ENCODE results near the gene PDZK1IP1.
"Not testable (repeated sequence)": the region's sequence is repeated elsewhere in the genome, so short reads cannot be mapped to it uniquely, and the experiment has no call there.

PDZK1IP1 gene

DNA sequence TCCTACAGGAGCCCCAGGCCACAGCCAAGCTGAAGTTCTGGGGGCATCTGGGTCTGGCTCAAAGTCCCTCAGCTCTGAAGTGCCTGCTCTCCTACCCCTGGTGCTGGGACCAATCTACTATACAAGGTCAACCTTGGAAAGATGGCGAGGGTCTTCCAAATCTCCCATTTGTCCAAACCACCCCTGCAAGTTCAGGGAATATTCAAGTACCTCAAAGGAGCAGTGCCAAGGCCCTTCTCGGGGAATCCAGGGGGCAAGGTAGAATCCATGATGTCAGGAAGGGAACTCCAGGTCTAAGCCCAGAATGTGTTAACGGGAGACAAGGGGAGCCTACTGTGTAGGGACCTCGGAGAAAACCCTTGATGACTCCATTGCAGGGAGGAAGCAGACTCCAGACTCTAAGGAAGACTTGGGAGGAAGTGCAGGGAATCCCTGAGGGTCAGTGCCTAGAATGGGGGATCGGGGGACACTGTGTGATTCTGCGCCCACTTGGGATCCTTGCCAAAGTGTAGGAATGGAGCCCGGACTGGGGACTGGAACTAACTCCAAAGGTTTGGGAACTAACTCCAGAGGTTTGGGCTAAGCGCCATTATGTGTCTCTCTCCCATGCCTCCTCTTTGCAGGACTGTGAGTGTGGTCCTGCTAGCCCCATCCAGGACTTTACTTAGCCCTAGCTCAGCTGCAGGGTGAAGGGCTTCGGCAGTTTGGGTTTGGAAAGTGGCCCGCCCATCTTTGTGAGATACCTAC, 33.5 kb upstream of the PDZK1IP1 start:
- DNase-seq: no peak

DNA sequence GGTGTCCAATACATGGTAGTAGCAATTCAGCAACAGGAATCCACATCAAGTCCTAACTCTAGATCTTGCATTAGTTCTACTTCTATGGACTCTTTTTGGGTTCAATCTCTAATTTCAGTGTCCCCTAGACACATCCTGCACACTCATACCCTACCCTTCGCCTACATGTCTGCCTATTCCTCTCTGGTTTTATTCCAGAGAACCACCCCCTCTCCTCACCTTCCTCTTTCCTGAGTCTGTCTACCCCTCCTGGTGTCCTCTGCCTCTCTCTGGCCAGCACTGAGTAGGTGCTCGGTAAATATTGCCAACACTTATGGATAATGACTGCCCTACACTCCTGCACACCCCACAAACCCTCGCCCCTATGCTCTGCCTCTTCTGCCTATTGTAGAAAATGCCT, 32.6 kb upstream of the PDZK1IP1 start:
- DNase-seq: no peak

DNA sequence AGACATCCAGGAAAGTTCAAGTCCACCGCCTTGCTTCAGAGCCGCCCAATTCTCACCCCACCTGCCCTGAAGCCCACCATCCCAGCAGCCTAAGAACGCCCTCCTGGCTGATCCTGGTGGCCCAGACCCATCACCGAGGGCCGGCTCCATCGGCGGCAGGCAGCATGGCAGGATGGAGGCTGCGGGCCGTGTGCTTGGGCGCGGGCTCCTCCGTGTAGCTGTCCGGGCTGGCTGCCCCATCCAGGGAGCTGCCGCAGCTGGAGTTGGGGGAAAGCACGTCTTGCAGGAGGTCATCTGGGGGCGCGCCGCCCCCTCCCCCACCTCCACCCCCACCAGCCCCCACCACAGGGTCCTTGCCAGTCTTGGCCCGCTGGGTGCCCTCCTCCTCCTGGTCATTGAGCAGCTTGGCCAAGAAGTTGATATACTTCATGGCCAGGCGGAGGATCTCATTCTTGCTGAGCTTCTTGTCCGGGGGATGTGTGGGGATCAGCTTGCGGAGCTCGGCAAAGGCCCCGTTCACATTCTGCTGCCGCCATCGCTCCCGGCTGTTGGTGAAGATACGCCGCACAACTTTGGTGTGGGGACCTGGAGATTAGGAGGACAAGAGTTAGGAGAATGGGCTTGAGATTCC, 29.9 kb upstream of the PDZK1IP1 start:
- no peak for DNase-seq

DNA sequence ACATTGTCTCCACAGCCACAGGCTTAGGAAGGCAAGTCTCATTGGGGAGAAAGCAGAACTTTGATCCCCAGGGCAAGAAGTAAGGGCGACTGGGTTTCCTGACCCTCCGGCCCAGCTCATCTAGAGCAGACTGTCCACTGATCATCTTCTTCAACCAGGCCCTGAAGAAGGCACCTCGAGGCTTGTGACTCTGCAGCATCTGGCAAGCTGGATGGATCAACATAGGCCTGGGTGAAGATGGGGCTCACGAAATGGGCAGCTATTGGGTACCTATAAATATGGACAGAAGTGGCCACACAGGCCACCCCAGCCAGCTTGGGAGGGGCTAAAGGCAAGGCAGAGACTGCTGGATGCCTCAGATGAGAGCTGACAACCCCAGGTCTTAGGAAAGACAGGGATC, 29.2 kb upstream of the PDZK1IP1 start:
- DNase-seq: no peak

DNA sequence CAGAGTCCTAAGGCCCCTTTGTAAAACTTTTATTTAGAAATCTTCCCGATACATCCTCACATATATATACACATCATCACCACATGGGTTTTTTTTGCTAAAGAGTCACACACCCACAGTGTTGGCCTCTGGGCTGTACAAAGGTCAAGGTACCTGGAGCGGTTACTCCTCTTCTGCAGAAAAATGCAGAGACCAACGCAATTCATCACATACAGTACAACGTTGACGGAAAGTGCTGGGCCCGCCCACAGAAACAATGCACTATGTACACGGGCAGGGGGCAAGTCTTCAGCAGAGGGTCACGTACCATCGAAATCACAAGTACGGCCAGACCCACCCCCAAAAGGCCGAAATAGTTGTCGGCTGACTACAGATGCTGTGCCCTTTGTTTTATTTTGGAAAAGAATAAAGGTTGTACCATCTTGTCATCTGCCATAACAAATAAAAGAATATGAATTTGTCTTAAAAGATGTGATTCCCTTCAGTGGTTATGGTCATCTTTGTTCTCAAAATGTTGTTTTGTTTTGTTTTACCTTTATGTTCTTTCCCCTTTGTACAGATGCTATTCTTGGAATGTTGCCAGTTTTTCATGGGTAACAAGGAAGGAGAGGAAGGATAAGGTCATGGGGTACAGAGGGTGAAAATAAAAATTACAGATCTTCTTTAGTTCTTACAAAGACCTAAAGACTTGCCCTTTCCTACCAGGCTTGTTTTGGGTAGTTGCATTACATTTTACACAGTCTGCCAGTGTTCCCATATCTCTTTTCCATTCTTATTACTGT, 26.6 kb upstream of the PDZK1IP1 start:
- no peak for DNase-seq

DNA sequence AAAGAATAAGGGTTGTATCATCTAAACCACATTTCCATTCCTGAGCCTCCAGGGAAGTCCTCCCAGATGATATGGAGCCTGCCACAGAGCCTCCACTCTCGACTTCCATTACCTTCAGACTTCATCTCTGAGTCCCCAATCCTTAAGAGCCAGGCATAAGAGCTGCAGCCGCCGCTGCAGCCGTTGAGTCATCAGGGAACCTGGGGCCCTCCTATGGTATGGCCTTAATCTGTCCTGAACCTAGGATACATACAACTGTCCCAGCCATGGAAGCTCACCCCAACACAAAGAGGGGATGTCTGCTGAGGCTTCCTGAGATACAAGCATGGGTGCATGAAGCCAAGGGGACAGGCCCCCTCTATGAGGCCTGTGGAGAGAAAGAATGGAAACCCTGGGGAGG, 25.9 kb upstream of the PDZK1IP1 start:
- no peak for DNase-seq

DNA sequence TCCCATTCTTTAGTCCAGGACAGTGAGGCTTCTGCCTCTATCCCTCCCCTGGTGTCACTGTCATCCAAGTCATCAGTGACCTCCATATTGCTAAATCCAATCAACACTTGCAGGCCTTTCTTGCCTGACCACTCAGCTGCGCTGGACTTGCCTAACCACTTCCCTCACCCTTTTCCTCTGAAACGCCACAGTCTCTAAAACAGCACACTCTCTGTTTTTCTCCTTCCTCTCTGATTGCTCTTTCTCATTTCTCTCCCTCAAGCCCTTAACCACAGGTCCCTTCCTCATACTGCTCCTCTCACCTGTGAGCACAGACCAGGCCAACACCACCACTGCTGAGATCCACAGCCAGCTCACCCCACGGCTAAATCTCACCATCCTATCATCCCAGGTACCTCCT, 24.7 kb upstream of the PDZK1IP1 start:
- DNase-seq: no peak

DNA sequence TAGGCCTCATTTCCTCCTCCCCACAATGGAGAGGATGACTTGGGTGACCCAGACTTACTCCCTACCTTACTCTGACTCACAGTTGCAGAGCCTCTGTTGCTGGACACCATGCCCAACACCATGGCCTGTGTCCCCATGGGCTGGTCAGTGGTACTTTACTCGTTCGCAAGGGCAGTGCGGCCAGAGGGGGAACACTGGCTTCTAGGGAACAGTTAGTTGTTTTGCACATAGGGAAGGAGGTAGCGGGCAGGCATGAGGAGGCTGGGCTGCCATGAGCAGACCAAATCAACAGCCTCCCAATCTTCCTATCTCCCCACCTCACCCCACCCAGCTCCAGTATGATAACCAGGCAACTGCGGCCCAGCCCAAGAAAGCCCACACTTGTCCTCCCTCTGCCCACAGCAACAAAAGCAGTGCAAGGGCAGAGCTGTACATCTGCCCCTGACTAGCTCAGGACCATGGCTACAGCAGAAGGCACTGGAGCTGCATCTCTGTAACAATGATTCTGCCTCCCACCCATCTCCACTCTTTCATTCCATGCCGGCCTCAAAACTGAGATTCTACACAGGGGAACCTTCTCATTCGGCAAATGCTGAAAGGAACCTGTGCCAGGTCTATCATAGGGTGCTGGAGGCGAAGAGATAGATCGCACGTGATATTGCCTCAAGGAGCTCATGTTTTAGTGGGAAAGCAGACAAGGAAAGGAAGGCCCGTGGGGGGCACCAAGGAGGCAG, 23.6 kb upstream of the PDZK1IP1 start:
- no peak for DNase-seq

DNA sequence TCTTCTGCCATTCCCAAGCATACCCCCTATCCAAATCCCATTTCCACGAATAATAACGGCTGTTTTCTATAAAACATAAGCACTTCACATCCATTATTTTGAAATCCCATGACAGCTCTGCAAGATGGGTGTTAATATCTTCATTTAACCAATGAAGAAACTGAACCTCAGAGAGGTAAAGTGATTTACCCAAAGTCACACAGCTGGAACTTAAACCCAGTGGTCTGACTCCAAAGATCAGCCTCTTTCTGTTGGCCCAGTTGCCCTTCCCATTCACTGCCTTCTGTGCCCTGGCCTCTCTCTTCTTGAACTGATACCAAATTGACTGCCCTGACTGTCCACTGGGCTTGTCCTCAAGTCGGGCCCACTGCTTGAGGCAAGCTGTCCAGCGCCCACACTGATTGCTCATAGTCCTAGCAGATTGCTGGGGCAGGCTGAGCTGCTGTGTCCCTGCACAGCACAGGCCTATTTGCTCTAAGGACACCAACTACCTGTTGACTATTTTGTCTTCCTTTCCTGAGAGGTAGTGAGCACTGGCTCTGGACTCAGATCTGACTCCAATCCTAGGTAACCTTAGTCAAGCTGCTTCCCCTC, 22.9 kb upstream of the PDZK1IP1 start:
- no peak for DNase-seq

DNA sequence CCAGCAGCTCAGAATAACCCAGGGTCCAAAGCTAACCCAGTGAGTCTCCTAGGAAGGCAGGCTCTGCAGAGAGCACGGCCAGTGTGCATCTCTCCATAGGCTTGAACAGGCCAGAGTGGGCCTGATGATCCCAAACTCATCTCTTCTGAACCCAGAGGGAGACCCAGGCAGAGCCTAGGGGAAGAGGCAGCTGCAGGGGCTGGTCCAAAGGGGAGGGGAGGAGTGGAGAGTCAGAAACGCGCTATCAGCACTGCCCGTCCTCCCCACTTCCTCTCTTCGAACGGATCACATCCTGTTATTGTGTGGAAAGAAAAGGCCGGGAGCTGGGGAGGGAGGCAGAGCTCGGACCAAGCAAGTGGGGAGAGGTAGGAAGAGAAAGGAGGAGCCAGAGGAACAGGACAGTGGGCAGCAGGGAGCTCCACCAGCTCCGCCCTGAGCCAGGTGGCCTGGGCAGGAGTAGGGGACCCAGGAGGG, 22.0 kb upstream of the PDZK1IP1 start:
- DNase-seq: no peak

DNA sequence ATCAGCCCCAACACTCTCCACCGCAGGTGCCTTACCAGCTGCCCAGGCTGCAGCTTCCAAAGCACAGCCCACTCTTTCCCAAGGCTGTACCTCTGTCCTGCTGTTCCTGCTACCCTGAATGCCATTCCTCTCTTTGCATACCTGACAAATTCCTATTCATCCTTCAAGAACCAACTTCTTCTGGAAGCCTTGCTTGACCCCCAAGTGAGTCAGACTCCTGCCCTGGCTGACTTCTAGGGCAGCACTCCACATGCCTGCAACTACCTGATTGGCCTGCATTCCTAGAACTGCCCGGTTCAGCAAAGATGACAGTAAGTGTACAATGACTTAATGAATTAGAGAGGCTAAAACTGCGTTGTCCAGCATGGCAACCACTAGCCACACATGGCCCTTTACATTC, 20.8 kb upstream of the PDZK1IP1 start:
- no peak for DNase-seq

DNA sequence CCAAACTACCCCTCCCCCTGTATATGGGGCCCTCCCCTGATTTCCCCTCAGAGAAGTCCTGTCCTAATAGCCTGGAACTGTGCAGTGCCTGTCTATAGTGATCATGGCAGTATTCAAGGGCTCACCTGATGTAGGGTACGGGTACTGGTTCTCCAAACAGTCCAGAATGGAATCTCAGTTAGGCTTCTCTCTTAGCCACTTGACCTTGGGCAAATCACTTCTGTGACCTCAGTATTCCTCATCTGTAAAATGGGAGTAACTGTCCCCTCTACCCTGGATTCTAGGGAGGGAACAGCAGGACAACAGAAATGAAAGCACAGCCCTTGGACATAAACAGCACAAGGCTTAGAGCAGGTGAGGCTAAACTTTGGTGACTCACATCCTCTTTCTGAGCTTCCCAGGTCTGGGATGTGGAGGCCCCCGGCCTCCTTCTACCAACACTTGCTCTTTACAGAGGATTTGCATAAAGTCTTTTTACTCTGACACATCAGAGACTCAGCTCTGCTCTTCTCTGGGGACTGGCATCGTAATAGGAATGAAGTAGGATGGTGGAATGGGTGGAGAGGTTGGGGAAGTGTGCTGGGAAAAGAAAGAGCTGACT, 20.0 kb upstream of the PDZK1IP1 start:
- no peak for DNase-seq

DNA sequence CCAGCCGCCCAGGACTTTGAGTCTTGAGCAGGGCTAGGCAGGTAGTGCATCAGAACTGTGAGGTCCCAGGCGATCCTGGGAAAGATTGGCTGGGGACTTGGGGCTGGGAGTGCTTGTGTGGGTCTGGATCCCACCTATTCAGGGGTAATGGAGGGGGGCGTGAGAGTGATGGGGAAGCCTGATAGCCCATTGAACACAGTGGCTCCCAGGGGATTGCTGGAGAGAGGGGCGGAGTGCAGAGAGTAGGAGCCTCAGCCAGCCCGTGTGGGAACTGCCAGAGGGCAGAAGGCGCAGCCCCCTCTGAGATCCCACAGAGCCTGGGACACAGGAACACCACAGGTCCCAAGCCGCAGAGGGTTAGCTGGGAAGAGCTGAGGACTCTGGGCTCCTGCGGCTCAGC, 19.3 kb upstream of the PDZK1IP1 start:
- DNase-seq: no peak

DNA sequence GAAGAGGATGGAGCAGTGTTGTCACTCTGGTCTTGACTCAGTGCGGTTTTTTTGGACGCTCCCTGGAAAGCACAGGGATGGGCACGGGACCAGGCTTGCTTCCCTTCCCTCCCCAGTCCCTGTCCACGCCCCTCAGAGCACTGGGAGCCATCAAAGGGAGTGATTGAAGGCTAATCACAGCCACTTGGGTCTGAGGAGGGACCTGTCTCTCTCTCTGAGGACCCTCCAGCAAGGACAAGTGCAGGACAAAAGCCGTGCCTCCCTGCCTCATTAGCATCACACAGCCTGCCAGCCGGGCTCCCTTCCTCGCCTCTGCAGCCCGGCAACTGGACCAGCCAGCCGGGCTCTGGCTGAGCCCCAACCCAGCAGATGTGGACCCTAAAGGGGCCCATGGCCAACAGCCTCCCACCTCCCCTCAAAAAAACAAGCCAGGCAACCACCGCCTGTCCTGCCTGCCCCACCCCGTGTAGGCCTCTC, 18.6 kb upstream of the PDZK1IP1 start:
- no peak for DNase-seq

DNA sequence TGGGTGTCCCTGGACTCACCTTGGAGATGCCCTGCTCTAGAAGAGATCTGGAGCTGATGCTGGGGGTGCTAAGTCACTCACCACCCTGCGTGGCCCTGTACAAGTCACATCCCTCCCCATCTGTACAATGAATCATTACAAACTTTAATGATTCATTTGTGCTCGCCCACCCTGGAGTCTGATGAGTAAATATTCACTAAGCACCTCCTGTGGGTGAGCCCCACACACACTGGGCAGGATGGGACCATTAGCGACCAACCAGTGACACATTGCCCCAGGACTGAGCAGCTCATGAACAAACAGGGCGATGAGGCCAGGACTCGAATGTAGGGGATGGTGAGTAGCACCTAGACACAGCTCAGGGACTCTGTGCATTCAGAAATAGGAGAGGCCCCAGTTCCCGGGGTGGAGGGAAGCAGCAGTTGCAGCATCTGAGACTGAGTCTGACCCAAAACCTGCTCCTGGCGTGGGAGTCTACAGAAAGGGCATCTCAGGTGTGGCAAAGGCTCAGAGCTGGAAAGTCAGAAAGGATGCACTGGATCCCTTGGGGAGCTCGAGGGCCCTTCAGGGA, 18.1 kb upstream of the PDZK1IP1 start:
- no peak for DNase-seq

DNA sequence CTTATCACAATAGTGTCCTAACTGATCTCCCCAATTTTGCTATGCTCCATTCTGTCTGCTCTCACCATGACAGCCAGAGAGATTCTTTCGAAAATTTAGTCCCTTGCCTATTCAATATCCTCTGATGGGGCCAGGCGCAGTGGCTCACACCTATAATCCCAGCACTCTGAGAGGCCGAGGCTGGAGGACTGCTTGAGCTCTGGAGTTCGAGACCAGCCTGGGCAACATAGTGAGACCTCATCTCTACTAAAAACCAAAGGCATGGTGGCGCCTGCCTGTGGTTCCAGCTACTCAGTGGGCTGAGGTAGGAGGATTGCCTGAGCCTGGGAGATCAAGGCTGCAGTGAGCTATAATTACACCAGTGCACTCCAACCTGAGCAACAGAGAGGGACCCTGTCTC, 16.1 kb upstream of the PDZK1IP1 start:
- no peak for DNase-seq

DNA sequence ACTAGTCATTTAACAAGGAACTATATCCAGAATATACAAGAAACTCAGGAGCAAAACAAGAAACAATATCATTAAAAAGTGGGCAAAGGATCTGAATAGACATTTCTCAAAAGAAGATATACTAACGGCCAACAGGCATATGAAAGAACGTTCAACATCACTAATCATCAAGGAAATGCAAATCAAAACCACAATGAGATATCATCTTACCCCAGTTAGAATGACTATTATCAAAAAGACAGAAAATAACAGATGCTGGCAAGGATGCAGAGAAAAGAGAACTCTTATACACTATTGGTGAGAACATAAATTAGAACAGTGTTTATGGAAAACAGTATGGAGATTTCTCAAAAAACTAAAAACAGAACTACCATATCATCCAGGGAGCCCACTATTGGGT, 13.7 kb upstream of the PDZK1IP1 start:
- DNase-seq: not testable (repeated sequence)

DNA sequence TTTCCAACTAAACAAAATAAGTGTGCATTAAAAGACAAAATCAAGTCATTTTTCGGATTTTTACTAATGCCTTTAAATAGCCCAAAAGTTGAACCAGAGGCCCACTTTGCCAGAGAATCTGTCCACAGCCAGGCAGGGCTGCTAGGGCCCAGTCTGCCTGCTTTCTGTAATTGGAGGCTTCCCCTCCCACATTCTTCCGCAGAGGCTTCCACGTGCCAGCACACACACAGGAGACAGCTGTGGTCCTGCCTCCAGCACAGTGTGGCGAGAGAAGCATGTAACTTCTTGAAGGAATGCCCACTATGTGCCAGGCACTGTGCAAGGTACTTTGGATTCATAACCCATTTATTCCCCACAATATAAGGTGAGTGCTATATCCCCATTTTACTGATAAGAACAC, 11.3 kb upstream of the PDZK1IP1 start:
- DNase-seq: no peak

DNA sequence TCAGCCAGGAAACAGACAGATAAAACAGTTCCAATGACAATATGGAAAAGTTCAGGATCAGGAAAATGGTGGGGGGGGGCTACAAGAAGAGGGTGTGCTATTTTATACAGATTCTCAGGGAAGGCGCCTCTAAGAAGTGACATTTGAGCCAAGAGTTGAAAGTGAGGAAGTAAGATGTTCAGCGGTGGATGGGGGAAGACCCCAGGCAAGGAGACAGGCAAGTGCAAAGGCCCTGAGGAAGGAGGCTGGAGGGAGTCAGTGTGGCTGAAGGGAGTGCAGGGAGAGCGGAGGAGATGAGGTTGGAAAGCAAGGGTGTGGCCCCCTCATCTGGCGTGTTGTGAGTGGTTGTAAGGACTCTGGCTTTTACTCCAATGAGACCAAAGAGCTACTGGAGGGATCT, 8.4 kb upstream of the PDZK1IP1 start:
- no peak for DNase-seq

DNA sequence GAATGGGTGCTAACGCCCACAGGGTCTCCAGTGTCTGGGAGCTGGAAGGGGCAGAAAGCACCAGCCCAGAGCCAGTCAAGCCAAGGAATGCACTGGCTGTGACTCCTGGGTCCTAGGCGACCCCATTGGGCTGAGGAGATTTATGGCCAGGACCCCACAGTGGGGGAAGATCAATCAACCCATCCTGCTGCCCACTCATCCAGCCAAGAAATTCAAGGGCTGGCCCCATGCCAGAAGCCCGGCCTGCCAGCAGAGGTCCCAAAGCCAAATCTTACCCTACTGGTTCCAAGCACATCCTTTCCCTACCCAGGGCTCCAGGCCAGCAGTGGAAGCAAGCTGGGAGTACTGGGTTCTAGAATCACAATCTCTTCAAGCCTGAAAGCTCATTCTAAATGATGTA, 6.8 kb upstream of the PDZK1IP1 start:
- no peak for DNase-seq

DNA sequence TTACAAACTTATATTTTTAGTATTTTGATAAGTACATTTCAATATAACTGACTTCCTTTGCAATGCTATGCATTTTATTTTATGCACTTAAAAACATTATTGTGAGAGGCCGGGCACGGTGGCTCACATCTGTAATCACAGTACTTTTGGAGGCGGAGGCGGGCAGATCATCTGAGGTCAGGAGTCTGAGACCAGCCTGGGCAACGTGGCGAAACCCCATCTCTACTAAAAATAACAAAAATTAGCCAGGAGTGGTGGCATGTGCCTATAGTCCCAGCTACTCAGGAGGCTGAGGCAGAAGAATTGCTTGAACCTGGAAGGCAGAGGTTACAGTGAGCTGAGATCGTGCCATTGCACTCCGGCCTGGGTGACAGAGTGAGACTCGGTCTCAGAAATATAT, 6.1 kb upstream of the PDZK1IP1 start:
- not testable (repeated sequence) for DNase-seq

DNA sequence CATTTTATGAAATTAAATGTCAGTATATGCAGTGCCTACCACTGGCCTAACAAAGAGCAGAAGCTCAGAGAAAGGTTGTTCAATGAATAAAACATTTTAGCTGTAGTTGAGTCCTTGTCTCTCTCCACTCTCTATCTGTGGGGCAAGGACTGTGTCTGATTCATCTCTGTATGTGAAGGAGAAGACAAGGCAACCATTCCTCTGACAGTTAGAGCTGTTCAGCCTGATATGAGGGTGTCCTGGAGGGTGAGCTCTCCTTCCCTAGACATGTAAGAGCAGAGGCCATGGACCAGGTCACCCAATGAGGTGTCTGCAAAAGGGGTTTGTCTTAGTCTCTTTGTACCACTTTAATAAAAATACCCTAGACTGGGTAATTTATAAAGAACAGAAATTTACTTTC, 4.5 kb upstream of the PDZK1IP1 start:
- no peak for DNase-seq
